IPS DF 19.7 (cell line): ENCODE measurements around the gene CYS1.
"Not testable (repeated sequence)": the region's sequence is repeated elsewhere in the genome, so short reads cannot be mapped to it uniquely, and the experiment has no call there.

Experiments used
- DNase-seq: peaks from one replicate; pipeline ENCODE4 v3.0.0-alpha.2; 2013; ENCODE audit warnings: low read depth, low spot score

The CYS1 gene

DNA sequence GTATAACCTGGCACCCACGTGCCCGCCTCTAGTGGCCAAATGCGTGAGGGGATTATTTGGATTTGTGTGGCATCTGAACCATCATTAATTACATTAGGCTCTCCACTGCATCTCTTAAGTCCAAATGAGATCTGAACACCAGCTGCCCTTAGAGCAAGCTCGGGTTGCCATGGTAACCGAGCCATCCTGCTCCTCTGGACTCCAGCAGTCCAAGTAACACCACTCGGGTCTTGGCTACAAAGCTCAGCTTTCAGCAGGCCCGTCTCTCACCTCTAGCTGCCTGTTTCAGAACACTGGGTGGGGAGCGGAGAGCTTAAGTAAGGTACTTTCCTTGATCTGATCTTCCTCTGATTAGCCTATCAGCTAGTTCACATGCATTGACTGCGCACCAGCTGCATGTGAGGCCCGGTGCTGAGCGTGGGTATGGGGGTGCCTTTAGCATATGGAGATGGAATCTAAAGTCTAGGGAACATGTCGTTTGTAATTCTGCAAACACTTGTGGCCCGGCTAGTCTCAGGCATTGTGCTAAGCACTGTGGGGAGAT lies 14.1 kb upstream of the CYS1 start:
- DNase-seq = no peak

- not testable (repeated sequence) for DNase-seq
These were observed 11.7 kb upstream of the CYS1 start for GRCh38 chr2:10091889-10092244.

- no peak for DNase-seq
These were observed 11.1 kb upstream of the CYS1 start for GRCh38 chr2:10091182-10091888.

- DNase-seq = no peak
These were observed 9.5 kb upstream of the CYS1 start for GRCh38 chr2:10089565-10090190.

DNA sequence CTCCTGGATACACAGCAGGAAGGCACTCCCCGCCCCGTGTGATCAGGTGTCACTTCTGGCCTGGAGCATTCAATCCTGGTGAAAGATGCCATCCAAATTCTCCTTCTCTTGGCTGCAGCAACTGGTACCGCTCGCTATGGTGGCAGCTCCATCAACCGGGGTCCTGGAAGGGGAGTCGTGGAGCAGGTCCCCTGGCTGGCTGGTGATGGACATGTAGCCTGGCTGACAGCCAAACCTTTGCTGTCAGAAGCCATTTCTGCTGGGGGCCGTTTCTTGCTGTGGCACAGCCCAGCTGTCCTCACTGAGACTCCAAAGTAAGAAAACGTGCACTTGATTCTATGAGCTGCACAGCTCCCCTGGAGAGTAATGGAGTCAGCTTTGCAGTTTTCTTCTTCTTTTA lies 7.1 kb upstream of the CYS1 start:
- no peak for DNase-seq

DNA sequence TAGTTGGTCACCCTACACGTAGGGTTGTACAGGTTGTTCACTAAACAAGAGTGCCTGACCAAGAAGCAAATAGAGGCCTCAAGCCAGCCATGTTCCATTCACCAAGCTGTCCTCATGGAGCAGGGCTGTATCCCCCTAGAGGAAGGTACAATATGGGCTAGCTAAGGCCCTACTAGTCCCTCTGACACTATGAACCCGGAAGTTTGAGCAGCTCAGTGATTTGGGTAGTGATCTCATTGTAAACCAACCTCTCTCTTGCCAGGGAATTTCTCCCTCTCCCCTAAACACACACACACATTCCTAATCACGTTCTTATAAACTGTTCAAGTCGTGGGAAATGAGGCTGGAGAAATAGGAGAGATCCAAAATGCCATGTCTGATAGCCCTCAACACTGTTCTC lies 6.7 kb upstream of the CYS1 start:
- no peak for DNase-seq

DNA sequence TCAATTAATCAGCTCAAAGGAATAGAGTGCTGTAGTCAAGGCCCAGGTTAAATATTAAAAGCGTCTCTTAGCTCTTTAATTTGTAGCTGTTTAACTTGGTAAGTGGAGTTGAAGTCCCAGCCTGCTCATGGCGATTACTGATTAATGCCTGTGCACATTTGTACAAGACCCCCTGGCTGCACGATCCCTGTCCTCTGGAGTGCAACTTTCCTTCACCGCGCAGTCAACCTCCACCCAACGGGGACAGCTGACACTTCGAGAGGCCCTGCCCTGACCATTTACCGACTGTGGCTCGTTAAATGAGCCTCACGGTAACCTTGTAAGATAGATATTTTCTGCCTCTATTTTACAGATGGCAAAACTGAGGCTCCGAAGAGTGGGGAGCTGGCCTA lies 5.5 kb upstream of the CYS1 start:
- no peak for DNase-seq

DNA sequence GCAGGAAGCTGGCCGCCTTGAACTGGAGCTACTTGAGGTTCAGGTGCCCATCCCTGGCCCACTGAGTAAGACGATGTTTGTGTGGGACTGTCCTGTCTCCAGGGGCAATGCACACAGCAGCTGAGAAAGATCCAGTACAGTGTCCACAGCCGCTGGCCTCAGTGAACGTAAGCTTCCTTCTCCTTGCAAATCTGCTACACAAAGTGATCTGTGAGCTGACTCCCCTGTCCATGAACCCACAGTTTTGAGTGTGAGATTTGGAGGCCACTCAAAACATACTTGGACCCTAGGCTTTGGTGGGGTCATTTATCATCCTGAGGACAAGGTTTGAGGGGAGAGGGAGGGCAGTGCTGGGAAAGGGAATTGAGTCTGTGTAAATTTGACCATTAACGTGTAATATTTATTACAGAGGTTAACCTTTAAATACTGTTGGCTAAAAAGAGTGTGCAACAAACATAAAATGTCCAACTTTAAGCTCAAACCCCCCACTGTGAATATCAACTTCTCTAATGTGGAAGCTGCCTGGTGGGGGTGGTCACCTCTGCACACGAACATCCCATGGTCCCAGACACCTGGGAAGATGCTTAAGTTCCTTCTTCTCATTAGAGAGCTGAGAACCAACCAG lies 4.9 kb upstream of the CYS1 start:
- DNase-seq = no peak

- no peak for DNase-seq
These were observed 4.1 kb upstream of the CYS1 start for GRCh38 chr2:10084223-10084865.

DNA sequence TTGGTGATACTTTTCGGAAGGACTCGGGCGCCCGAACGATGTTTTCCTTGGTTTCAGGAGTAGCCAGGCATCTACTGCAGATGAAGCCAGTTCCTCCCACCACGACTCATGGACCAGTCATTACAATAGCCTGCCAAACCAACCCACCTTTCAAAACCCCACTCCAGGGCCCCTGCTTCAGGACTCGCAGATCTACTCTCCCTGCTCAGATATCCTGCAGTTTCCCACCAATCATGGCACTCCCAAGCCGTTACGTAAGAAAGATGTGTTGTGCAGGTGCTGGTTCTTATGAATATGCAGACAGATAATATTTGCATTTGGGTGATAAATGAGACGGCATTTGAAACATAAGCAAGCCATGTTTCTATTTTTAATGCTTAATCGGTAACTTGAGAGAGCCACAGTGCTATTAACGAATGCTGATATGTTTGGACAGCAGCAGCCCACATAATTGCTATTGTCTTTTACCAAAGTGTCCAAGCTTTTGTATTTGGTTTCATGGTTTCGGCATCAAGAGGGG lies 3.5 kb upstream of the CYS1 start:
- no peak for DNase-seq

GRCh38 chr2:10083046-10083445 lies 2.8 kb upstream of the CYS1 start:
- no peak for DNase-seq

- DNase-seq = no peak
These were observed 509 bp upstream of the CYS1 start for GRCh38 chr2:10080536-10081304.

GRCh38 chr2:10079266-10079869 lies 843 bp downstream of the CYS1 start:
- no peak for DNase-seq

DNA sequence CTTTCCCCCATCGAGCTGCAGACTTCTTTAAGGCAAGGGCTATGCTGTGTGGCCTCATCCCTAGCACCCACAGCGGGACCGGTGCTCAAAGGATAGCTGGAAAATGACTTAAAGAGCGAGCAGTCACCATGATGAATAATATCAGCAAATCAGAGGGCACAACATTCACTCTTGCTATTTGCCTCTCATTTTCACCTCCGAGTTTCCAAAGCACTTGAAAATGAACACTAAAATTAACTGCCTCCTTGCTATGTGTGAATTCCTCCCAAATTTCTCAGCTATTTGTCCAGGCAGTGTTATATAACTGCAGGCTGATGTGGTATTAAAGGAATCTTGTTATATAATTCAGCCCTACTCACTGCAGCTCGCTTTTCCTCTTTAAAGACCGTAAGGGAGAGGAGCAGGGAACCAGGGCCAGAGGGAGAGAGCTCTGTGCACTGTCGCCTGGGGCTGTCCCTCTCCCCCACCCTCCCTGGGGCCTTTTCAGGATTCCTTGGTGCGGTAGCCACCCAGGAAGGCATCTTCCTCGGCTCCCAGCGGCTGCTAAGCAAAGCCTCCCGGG lies 1.4 kb downstream of the CYS1 start:
- DNase-seq = no peak

DNA sequence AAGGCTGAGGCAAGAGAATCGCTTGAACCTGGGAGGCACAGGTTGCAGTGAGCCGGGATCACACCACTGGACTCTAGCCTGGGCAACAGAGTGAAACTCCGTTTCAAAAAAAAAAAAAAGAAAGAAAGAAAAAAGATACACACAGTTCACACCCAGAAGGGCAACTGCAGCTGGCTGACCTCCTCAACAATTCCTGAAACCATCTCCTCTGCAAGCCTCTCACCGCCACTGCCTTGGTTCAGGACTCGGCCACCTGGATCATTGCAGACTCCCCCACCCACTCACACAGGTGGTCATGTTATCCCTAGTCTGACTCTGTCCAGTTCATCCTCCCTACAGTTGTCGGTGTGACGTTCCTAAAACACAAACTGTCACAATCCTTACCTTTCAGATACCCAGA lies 2.2 kb downstream of the CYS1 start:
- DNase-seq = no peak

GRCh38 chr2:10076988-10077527 lies 3.2 kb downstream of the CYS1 start:
- DNase-seq = no peak

GRCh38 chr2:10076511-10076910 lies 3.7 kb downstream of the CYS1 start:
- no peak for DNase-seq

GRCh38 chr2:10075571-10076209 lies 4.5 kb downstream of the CYS1 start:
- DNase-seq = no peak

DNA sequence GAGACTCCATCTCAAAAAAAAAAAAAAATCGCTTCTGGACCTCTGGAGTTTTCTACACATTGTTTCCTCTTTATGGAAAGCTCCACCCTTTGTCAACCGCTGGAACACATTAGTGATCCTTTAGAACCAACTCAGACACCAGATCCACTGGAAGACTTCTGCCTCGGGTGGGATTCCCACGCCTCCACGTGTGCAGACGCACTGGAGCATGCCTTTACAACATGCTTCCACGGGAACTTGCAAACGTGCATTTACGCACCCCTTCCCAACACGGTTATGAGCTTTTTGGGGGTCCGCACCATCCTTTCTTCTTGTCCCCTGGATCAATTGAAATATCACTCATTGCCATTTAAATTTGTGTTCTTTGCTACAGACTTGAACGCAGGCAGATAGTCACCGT lies 5.1 kb downstream of the CYS1 start:
- no peak for DNase-seq

GRCh38 chr2:10073706-10074105 lies 6.5 kb downstream of the CYS1 start:
- DNase-seq = no peak
